ENCODE data around the gene CTNNA2.

CTNNA2 gene

DNA sequence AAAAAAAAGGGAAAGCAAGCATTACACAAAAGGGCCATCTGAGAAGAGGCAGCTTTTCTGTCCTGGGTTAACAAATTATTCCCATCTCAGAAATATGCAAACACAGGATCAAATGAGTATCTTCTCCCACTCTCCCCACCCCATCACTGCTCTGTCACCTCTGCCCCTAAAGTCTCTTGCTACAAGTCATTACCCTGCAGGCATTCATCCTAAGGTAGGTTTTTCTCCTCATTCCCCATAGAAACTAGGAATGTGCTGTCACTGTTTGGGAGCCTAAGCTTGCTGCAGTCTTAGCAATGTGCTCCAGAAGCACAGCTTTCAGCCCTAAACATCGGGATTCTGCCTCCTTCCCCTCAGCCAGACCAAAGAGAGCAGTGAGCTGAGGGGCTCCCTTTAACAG, 788.1 kb downstream of the CTNNA2 start:
- POLR2A ChIA-PET = no interaction called here
- no peak for TF ChIP-seq CTCF (IDR thresholded peaks at IDR 0.05; ENCODE audit: control extremely low read depth, extremely low read depth, low read depth, missing control alignments)
- DNase-seq (ENCODE audit: extremely low spot score) = no peak
- CTCF ChIA-PET = interaction anchor here (1.4 kb wide), 1 partner anchor 10 kb away, joined by 3 read pairs; no protein-coding TSS in a partner anchor

DNA sequence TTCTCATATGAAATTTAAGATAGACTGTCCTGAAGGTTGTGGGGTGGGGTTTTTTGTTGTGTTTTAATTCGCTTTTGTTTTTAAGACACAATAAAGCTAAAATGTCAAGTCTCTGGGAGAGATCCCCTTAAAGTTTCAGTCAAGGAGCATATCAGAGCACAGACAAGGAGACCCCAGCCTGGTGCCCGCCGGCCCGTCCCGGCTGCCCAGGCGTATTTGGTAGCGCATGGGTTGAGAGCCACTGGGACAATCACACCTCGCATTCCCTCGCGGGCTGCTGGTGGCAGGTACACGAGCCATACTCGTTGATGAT, 789.1 kb downstream of the CTNNA2 start:
- TF ChIP-seq CTCF (IDR thresholded peaks at IDR 0.05; ENCODE audit: control extremely low read depth, extremely low read depth, low read depth, missing control alignments) = no peak
- CTCF ChIA-PET = no interaction called here
- no peak for DNase-seq (ENCODE audit: extremely low spot score)
- POLR2A ChIA-PET = no interaction called here

- ChIA-PET POLR2A (no interaction called here), CTCF (no interaction called here)
- TF ChIP-seq CTCF (IDR thresholded peaks at IDR 0.05; ENCODE audit: control extremely low read depth, extremely low read depth, low read depth, missing control alignments) = no peak
- DNase-seq (ENCODE audit: extremely low spot score) = peak; percentile 9
Observed at GRCh38 chr2:80302314-80303005, 789.6 kb downstream of the CTNNA2 start.

DNA sequence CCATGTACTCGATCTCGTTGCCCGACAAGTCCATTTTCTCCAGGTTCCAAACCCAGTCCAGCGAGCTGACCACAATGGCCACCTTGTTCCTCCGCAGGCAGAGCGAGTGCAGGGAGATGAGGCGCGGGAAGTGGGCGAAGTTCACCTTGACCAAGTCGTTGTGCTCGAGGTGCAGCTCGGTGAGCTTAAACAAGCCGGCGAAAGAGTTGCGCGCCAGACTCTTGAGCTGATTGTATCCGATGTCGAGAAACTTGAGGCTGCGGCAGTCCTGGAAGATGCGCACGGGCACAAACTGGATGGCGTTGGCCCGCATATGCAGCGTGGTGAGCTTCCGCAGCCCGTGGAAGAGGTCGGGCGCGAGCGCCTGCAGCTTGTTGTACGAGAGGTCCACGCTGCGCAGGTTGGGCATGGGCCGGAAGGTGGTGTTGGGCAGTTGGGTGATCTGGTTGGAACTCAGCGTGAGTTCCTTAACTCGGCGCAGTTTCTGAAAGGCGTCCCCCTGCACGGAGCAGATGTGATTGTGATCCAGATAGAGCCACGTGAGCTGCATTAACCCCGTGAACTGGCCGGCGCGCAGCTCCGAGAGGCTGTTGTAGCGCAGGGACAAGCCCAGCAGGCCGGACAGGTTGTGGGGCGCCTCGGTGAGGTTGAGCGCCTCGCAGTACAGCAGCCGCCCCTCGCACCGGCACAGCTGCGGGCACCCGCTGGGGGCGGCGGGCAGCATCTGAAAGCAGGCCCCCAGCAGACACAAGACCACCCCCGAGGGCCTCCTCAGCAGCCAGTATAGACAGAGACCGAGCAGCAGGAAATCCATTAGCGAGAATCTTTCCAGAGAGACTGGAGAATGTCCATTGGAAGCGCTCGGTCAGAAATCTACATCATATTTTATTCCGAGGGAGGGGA, 790.4 kb downstream of the CTNNA2 start:
- DNase-seq (ENCODE audit: extremely low spot score) = peak; percentile 10
- ChIA-PET CTCF (no interaction called here), POLR2A (no interaction called here)
- TF ChIP-seq CTCF (IDR thresholded peaks at IDR 0.05; ENCODE audit: control extremely low read depth, extremely low read depth, low read depth, missing control alignments) = no peak

GRCh38 chr2:80303909-80304837, 791.3 kb downstream of the CTNNA2 start, which contains the start of gene LRRTM1:
Gene LRRTM1, minus strand, starts transcription at chr2:80304752. Its CDS starts 933 bp downstream, at chr2:80303819.
- POLR2A ChIA-PET = no interaction called here
- CTCF ChIA-PET = no interaction called here
- TF ChIP-seq CTCF (IDR thresholded peaks at IDR 0.05; ENCODE audit: control extremely low read depth, extremely low read depth, low read depth, missing control alignments) = no peak
- DNase-seq (ENCODE audit: extremely low spot score) = peak; percentile 14

DNA sequence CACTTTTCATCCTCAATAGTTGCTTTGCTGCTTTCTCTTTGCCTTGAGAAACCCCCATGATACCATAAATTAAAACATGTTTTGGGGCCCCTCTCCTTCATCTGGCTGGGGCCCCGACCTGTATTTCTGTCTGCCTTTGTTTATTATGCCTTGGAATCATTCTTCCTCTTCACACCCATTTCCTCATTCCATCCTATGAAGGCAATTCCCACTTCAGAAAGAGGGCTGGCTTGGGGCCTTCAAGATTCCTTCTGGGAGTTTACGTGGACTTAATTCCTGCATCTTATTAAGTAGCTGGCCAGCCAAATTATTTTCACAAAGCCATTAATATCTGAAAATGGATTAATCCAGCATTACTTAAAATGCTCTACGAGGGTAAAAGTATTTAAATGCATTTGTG, 798.5 kb downstream of the CTNNA2 start:
- no peak for TF ChIP-seq CTCF (IDR thresholded peaks at IDR 0.05; ENCODE audit: control extremely low read depth, extremely low read depth, low read depth, missing control alignments)
- ChIA-PET POLR2A (no interaction called here), CTCF (no interaction called here)
- DNase-seq (ENCODE audit: extremely low spot score) = no peak
